Activated effector memory CD4-positive, alpha-beta T cell treated with anti-CD3 and anti-CD28 coated beads, Interleukin-2, amount 50 U/mL, for 16 hours (primary cell): ENCODE data around the gene ADCK1.
A peak's percentile ranks its signal among the peaks of the same experiment; 100 is the strongest.
"Not testable (repeated sequence)": the region's sequence is repeated elsewhere in the genome, so short reads cannot be mapped to it uniquely, and the experiment has no call there.

Experiments
- DNase-seq: peaks from one replicate; pipeline ENCODE4 v3.0.0-alpha.2; 2020

The ADCK1 gene

DNA sequence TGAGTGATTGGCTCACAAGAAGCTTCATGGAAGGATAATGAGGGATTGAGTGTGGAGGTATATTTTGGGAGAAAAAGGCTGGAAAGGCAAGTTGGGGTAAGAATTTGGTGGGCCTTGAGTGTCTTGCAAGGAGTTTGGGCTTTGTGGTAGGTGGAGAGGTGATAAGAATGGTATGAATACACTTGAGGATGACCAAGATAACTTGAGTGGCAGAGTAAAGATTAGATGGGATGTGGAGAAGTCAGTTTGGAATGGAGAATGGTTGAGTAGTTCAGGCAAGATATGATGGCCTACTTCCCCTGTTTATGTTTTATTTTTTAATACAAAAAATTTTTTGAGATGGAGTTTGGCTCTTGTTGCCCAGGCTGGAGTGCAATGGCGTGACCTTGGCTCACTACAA is 9.1 kb downstream of the ADCK1 start:
- DNase-seq, result no peak

DNA sequence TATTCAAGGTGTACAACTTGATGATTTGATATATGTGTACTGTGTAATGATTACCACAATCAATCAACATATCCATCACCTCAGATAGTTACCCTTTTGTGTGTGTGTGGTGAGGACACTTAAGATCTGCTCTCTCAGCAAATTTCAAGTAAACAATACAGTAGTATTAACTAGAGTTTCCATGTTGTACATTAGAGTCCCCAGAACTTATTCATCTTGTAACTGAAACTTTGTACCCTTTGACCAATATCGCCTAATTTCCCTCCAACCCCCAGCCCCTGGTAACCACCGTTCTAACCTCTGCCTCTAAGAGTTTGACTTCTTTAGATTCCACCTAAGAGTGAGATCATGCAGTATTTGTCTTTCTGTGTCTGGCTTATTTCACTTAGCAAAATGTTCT is 12.1 kb downstream of the ADCK1 start:
- no peak for DNase-seq

DNA sequence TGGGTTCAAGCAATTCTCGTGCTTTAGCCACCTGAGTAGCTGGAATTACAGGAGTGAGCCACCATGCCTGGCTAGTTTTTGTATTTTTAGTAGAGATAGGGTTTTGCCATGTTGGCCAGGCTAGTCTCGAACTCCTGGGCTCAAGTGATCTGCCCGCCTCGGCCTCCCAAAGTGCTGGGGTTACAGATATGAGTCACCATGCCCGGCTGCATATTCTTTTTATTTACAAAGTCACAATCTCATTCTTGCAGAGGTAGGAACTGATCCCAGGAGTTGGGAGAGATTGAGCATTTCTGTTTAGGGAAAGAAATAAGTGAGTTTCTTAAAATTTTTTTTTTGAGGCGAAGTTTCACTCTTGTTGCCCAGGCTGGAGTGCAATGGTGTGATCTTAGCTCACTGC is 12.8 kb downstream of the ADCK1 start:
- not testable (repeated sequence) for DNase-seq

DNA sequence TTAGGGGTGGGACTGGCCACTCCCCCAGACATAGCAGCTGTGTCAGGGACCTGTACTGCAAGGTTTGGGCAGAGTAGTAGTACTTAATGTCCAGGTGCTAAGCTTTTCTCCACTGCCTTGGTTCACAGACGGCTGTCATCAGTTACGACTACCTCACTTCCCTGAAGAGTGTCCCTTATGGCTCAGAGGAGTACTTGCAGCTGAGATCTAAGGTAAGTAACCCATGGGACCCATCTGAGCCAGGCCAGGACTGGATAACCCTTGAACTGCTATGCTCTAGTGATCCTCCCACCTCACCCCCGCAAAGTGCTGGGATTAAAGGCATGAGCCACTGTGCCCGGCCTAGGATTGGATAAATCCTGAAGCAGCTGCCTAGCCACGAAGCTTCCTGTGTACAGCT is 22.4 kb downstream of the ADCK1 start:
- no peak for DNase-seq

DNA sequence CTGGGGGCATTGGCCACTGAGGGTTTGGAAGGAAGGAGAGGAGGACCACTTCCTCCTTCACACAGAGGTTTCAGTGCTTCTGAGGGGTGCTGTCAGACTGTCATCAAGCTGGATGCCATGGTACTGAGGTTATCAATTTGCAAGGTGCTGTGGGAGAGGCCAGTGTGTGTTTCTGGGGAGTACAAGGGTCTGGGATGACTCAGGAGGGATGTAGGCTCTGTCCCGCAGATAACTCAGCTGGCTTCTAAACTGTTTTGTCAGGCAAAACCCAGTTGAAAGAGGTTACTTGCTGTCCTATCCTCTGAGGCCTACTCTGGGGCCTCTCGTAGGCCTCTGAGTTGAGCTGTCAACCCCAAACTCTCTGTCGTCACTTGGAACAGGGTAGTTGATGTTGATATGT is 22.8 kb downstream of the ADCK1 start:
- no peak for DNase-seq

DNA sequence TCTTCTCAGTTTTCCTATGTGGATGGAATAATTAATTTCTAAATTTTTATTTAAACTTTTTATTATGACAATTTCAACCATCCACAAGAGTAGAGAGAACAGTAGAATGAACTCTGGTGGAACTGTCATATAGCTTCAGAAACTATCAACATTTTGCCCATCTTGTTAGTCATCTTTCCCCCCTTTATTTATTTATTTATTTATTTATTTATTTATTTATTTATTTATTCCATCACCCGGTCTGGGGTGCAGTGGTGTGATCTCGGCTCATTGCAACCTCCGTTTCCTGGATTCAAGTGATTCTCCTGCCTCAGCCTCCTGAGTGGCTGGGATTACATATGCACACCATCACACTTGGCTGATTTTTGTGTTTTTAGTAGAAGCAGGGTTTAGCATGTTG is 23.5 kb downstream of the ADCK1 start:
- no peak for DNase-seq

DNA sequence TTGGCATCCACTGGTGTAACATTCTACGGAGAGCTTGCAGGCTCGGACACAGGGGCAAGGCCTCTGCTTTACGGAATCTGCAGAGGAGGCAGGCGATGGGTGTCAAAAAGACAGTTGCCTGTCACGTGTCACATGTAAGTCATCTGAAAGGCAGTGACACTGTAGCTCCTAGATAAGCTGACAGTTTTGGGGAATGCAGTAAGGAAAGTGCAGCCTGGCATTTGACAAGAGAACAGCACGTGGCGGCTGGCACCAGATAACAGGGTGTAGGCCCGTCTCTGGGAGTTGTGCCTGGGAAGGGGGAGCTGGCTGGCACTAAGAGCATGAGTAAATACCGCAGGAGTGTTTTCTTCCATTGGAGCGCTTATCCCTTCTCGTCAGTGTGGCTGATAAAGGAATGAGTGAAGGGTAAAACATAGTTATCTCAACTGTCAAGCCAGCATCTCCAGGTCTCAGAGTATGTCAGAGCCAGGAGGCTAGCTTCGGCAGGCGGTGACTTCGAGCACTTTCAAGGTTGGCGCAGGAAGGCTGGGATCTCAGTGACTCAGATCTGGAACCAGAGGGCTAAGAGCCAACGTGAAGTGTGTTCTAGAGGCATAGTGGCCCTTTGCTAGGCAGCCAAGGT is 26.1 kb downstream of the ADCK1 start:
- DNase-seq, result no peak

DNA sequence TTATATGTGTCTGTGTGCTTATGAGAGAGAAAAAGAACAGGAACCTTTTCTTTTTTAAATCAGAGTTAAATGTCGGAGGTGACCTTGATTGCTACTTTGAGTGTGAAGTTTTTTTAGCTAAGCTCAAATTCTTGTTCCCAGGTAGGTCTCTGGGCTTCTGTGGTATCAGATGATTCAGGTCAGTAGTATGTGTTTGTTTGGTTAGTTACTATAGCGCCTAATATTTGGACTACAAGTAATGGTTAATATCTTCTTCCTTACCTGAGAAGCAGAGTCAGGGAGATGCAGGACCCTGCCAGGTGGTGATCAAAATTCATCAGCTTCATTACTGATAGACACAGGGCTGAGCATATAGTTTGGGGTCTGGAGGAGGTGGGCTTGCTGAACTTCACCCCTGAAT is 30.8 kb downstream of the ADCK1 start:
- DNase-seq, result no peak

DNA sequence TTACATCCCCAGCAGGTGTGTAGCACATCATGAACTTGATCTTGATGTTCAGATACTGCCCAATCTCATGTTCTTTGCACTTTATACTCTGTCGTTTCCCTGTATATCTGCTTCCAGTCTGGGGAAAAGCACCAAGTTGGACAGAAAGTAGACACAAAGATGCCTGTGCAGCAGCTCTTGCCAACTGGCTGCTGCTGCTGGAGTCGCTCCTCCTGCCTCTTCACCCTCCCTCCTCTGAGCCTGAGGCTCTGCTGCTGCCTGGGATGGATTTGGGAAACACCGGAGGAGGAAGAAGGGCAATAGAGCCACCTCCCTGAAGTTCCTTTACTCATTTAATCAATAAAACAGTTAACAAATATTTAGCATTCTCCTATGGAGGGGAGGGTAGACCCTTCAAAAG is 32.4 kb downstream of the ADCK1 start:
- DNase-seq, result no peak

DNA sequence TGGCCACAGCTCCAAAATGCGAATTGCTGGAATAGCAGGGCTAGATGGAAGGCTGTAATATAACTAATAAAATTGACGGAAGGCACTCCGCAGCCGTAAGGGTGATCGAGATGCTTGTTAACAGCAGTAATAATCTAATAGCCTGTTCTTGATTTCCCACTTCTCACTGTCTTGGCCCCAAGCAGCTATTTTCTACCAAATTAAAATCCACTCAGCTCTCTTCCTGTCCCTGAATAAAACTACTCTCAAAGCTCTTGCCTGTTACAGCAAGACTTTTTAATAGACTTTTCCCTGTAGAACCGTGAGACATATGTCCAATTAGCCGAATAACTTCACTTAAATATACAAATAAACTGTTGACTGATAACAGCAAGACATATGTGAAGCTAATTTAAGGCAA is 38.0 kb downstream of the ADCK1 start:
- DNase-seq, result no peak

DNA sequence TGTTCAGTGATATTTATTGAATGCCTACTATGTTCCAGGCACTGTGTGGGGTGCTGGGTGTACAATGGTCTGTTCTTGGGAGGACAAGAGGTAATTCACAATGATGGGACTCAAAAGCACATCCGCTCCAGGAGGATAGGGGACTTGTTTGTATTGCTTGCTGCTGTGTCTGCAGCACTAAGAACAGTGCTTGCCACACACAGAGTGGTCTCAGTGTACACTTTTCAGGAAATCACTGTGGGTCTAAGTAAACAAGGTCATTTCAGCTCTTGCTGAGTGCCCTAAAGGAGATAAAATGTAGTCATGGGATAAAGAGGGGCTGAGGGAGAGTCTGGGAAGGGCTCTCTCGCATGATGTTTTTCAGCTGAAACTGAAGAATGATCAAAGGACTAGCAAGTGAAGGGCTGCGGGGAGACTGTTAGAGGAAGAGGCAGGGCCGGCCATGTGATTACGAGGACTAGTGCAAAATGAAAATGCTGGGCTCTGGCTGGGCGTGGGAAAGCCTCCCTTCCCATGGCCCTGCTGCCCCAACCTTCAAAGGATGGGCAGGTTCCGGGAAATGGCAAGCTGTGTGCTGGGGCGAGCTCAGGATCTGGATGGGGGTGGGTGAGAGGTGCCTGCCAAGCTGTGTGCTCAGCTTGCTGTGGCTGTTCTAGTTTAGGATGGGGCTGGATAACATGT is 39.1 kb downstream of the ADCK1 start:
- DNase-seq, result no peak

DNA sequence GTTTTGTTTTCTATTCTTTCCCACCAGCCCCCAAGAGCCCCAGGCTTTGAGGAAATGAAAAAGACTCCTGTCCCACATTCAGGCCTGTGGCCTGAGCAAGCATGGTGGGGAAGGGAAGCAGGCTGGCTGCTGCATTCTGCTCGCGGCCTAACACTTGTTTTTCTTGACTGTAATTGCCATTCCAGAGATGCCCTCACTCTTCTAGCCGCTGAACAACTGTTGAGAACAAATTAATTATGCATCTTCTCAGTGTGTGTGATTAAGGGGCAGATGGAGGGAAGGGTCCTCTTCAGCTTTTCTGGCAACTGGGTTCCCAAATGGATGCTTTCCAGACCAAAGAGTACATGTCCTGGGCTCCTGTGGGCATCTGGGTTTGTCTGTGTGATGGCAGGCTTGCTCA is 43.3 kb downstream of the ADCK1 start:
- no peak for DNase-seq

DNA sequence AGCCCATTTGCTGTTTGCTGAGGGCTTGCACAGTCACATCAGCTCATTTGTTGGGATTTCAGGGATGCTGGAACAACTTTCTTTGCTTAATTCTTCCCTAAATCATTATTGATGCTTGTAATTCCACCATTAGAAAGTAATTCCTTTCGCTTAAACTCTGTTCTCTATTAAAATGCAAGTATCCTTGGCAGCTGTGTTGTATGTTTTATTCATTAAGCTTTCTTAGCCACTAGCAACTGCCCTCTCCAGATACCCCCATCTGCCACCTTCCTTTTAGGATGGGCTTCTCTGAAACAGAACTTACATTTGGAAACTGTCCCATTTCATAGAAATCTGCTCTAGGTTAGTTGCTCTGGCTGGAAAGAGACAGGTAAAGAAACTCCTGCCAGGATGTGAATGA is 43.7 kb downstream of the ADCK1 start:
- no peak for DNase-seq

DNA sequence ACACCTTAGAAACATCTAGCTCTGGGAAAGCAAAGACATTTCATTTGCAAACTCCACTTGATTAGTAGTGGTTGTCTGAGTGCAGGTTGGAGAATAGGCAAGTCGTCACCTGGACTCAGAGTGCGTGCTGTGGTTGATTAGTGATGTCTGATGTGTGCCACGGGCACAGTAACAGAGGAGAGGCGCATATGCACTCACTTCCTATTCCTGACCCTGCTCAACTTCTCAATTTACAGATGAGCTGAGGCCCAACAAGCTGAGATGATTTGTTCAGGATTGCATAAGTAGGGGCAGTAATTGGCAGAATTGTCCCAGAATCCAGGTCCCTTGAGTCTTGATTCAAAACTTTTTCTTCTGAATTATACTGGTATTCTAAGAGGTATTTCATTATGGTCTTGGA is 44.9 kb downstream of the ADCK1 start:
- DNase-seq, result no peak

DNA sequence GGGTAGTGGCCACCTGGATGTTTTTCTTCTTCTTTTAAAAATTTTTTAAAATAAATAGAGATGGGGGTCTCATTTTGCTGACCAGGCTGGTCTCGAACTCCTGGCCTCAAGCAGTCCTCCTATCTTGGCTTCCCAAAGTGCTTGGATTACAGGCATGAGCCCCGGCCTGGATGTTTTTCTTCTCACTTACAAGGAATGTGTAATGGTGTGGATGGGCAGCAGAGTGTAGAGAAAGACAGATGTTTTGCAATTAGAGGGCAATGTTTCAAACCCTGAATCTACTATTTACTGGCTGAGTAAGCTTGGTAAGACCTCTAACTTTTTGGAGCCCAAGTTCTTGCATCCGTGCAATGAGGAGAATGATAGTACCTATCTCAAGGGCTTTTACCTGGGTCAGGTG is 48.1 kb downstream of the ADCK1 start:
- DNase-seq, result no peak

DNA sequence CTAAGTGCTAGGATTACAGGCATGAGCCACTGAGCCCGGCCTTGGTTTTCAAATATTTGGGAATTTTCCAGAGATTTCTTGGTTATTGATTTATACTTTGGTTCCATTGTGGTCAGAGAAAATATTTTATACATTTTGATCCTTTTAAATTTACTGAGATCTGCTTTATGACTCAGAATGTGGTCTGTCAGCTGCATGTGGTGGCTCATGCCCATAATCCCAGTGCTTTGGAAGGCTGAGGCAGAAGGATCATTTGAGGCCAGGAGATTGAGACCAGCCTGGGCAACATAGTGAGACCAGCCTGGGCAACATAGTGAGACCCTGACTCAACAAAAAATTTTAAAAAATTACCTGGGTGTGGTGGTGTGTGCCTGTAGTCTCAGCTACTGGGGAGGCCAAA is 49.8 kb downstream of the ADCK1 start:
- DNase-seq, result no peak

DNA sequence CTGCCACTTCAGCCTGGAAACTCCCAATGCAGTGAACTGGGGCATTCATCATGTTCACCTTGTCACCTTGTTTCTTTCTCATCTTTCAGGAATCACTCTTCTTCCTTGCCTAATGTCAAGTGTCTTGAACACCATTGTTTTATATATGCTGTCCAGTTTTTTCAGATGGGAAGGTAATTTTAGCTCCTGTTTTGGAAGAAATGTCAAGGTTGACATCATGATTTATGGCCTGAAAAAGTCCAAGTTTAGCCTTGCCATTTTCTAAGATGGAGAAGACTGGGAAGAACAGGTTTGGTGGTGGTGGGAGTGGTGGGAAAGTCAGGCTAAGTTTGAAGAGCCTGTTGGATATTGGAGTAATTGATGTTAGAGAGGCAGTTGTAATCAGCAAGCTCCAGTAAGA is 54.0 kb downstream of the ADCK1 start:
- DNase-seq, result no peak

DNA sequence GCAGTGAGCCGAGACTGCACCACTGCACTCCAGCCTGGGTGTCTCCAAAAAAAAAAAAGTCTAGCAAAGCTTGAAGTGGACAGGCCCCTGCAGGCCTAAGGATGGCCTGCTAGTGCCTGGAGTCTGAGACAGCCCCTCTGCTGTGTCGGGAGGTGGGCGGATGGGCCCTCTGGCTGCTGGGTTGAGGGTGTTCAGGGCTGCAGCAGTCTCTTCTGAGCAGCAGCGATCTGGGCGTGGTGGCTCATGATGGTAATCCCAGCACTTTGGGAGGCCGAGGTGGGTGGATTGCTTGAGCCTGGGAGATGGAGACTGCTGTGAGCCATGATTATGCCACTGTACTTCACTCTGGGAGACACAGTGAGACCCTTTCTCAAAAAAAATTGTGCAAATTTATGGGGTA is 57.0 kb downstream of the ADCK1 start:
- no peak for DNase-seq

DNA sequence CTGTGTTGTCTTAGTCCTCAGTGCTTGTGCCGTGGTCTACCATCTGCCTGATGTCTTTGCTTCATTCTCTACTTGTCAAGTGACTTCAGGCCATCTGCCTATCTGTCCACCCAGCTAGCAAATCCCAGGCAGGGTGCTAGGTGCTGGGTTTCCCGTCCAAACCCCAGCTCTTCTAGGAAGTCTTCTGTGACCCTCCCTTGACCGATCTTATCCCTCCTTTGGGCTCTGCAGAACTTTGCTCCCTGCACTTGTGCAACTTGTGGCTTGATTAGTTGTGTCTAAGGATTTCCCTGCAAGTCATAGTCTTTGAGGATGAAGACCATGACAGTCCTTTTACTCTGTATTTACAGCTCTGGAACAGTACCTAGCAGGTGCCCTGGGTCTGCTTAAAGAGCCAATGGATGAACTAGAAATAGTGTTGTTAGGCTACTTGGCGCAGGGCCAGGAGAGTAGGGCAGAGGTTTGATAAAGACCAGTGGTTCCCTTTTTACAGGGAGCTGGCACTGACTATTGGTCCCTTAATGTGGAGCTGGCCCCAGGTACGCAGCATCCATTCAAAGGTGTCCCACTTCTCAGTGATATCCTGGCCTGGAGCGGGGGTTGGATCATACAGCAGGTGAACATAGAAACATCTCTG is 60.1 kb downstream of the ADCK1 start:
- DNase-seq, result no peak

DNA sequence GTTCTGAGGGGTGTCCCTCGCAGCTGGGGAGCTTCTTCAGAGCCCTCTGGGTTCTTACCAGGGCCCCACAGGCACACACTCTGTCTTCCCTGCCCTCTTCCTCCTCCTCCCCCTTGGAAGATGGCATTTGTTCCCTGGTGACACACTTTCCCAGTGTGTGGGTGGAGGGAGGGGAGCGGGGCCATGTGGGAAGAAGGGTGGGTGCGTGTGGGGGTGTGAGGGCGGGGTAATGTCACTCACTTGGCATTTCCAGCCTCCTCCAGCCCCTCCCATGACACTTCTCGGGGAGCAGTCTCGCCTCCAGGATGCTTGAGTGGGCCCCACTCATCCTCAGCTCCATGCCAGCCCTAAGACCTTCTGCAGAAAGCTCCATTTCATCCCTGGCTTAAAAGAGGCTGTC is 61.3 kb downstream of the ADCK1 start:
- no peak for DNase-seq

DNA sequence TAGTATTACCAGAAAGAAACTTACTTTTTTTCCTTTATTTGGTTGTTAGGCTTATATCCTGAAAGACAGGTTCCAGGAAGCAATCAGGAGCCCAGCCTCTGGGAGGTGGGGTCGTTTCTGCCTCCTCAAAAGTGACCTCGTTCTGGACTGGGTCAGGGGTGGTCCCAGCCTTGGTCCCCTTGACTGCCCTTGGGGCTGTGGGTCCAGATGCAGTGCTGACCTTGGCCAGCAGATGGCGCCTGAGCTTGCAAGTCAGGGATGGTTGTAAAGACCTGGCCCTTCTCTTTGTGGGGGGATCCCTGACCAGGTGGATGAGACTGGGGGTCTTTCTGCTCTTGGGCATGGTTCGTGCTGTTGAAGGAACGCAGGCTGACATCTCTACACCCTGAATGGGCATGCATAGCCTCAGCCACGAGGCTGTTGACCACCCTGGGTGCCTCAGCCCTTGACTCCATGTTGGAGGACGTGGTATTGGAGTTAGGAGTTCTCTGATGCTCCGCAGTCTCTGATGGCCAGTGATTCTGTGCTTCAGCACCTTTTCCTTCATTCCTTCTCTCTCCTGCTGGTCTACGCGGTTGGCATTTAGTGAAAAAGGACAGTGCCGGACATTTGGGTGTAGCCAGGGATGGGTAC is 62.4 kb downstream of the ADCK1 start:
- DNase-seq, result peak; percentile 92

DNA sequence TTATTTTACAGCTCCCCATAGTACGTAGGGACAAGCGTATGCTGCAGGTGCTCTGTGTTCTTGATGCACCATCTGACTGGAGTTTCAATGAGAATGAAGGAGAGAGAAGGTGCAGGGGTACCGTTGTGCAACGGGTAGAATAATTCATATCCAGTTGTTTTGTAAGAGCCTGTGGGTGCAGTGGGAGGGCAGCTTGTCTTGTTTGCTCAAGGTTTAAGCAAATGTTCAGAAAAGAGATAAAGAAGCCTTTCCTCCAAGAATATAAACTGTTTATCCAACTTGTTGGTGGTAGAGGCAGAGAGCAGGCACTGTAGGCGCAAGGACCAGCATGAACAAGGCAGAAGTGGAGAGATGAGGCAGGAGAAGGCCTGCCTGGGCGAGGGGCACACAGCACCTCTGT is 64.2 kb downstream of the ADCK1 start:
- no peak for DNase-seq

DNA sequence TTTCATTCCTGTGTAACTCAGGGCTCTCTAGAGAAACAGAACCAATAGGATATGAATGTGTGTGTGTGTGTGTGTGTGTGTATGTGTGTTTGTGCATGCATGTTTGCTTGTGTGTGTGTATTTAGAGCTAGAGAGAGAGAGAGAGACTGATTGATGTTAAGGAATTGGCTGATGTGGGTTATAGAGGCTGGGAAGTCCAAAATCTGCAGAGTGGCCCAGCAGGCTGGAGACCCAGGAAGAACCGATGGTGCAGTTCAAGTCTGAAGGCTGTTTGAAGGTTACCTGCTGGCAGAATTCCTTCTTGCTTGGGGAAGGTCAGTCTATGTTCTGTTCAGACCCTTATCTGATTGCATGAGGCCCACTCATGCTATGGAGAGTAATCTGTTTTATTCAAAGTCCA is 64.7 kb downstream of the ADCK1 start:
- no peak for DNase-seq

DNA sequence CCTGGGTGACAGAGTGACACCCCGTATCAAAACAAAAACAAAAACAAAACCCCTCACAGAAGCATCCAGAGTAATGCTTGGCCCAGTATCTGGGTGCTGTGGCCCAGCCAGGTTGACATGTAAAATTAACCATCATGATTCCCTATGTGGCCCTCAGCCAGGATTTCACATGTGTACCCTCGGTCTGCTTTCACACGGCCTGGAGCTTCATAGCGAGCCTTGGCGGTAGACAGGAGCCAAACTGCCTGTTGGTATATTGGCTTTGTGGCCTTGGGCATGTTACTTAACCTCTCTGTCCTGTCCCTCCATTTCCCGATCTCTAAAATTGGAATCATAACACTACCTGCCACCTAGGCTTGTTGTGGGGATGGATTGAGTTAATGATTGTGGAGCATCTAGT is 65.5 kb downstream of the ADCK1 start:
- DNase-seq, result no peak
